Gastrocnemius medialis (tissue), 4 donors: Measurements from ENCODE around the gene DCHS1. TPM values are rescaled to one million over a fixed set of nuclear protein-coding genes. Genes with fewer than 3 reads are reported as not detected.
A peak's percentile ranks its signal among the peaks of the same experiment; 100 is the strongest.

Experiments used
- ATAC-seq, 2 donors: fragments of 150-250 bp; one replicate each; pipeline ENCODE4 v1.9.1; 2016
- DNase-seq, 2 donors: peaks; one replicate each; pipeline ENCODE4 v3.0.0-alpha.2; 2019
- H3K27ac ChIP-seq, 4 donors: fragments of 200-600 bp; sonication (generic); 1 replicate in 1 of 4; 2 replicates in 3 of 4; pipeline ENCODE4 v1.5.1; 2016 to 2018; ENCODE audit warnings: mild to moderate bottlenecking in 2 of 4, moderate library complexity in 1 of 4
- H3K27me3 ChIP-seq, 3 donors: fragments of 200-600 bp; sonication (generic) in 2 of 3; 1 replicate in 1 of 3; 2 replicates in 2 of 3; pipeline versions ENCODE4 v1.5.1 to v1.6.0; 2016 to 2019; ENCODE audit warnings: mild to moderate bottlenecking in 1 of 3, moderate library complexity in 1 of 3
- H3K36me3 ChIP-seq, 2 donors: fragments of 200-600 bp; sonication (generic) in 1 of 2; one replicate each; pipeline ENCODE4 v1.5.1; 2017 to 2018
- H3K4me1 ChIP-seq, 2 donors: fragments of 200-600 bp; sonication (generic) in 1 of 2; one replicate each; pipeline ENCODE4 v1.5.1; 2016 to 2017; ENCODE audit warnings: mild to moderate bottlenecking in 2 of 2
- H3K4me3 ChIP-seq, 4 donors: fragments of 200-600 bp; sonication (generic) in 3 of 4; 1 replicate in 1 of 4; 2 replicates in 3 of 4; pipeline ENCODE4 v1.5.1; 2016 to 2019; ENCODE audit warnings: mild to moderate bottlenecking in 2 of 4
- H3K9me3 ChIP-seq, 3 donors: fragments of 200-600 bp; sonication (generic) in 2 of 3; 1 replicate in 1 of 3; 2 replicates in 2 of 3; pipeline ENCODE4 v1.5.1; 2016 to 2019
- CTCF ChIP-seq, 5 experiments: fragments of 450-650 bp in 3 of 5; fragments of 200-600 bp in 2 of 5; sonication (generic) in 2 of 5; IDR thresholded peaks in 4 of 5; conservative IDR thresholded peaks in 1 of 5; 1 replicate in 4 of 5; 2 replicates in 1 of 5; pipeline ENCODE4 v1.5.1; 2016 to 2019; ENCODE audit warnings: antibody characterized with exemption in 5 of 5, mild to moderate bottlenecking in 3 of 5, moderate library complexity in 3 of 5
- POLR2A ChIP-seq, 2 donors: fragments of 450-650 bp; IDR thresholded peaks; one replicate each; pipeline ENCODE4 v1.6.1; 2017; ENCODE audit warnings: antibody characterized with exemption in 2 of 2, mild to moderate bottlenecking in 2 of 2, moderate library complexity in 2 of 2
- in situ Hi-C, 4 donors: fragments of 200-750 bp; cut with MboI; loops; one replicate each; pipeline versions ENCODE4 v1.15.0 to v1.8.0; 2017; ENCODE audit warnings: low sequenced_read_pairs in 4 of 4
- intact Hi-C: fragments of 100-400 bp; cut with DNase I; formaldehyde crosslinking; loops from one replicate; pipeline ENCODE4 v1.15.1; 2023; ENCODE audit warnings: low total_unique reads
- total RNA-seq, 4 donors: library from RNA; depleted of rRNA; stranded (reverse); fragments of >200 nt; gene quantifications; one replicate each; pipeline versions ENCODE4 v1.1.0 to v1.2.3, GENCODE V29; 2016

Gene DCHS1
- total RNA-seq, 4 donors from 2014 or later = 1.5 to 3.8 (median 2.8) TPM

DNA sequence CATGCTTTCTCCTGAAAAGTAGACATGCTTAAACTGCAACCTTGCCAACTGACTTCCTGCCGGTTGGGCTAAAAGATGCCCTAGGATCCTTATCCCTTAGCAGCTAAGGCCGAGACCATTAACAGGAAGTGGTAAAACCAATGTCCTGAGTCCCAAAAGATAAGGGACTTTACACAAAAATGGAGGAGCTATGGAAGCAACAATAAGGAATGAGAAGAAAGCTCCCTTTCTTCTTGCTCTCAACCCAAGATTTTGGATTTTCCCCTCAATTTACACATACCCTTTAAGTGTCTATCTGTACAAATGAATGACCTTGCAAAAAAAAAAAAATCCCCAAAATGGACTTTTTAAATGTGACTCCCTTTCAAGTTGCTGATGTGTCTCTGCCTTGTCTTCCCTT is 16.4 kb upstream of the DCHS1 start:
- H3K4me1 ChIP-seq = no peaks in the 10 kb centered on the region
- H3K27me3 ChIP-seq = no peaks in the 10 kb centered on the region
- no peaks in the 10 kb centered on the region for H3K9me3 ChIP-seq
- no peak overlapping the region for H3K4me3 ChIP-seq
- DNase-seq (no peak), ATAC-seq (no peak)
- intact Hi-C loops = no loop called here
- no peaks in the 10 kb centered on the region for H3K36me3 ChIP-seq
- H3K27ac ChIP-seq = no peak overlapping the region
- in situ Hi-C loops = loop anchor here in 1 of 4 donors (10.0 kb wide), 1 partner anchor 137 kb away; no protein-coding TSS in a partner anchor
- TF ChIP-seq CTCF (IDR thresholded peaks at IDR 0.05 in 4 of 5, conservative IDR thresholded peaks at IDR 0.05 in 1 of 5) (no peak), POLR2A (IDR thresholded peaks at IDR 0.05) (no peak)

DNA sequence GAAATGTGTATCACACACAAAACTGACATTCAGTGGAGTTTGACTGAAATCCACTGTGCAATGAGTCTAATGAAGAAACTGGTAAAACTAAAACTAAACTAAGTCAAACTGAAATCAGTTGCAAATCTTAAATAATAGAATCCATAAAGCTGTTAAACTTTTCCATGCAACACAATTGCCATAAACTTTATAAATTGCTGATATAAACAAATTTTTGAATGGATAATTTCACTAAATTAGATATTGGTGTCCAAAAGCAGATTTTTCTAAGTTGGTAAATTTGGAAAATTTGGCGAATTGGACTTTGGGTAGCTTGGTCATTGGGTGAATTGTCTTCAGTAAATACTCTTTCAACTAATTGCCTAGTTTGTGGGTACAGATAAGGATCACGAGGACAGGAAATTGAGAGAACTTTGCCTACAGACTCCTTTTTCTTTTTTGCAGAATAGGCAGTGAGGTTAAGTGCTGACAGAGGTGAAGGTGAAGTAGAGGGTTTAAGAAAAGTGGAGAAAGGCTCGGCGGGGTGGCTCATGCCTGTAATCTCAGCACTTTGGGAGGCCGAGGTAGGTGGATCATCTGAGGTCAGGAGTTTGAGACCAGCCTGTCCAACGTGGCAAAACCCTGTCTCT is 14.7 kb upstream of the DCHS1 start:
- H3K4me1 ChIP-seq = no peaks in the 10 kb centered on the region
- intact Hi-C loops (no loop called here), in situ Hi-C loops (loop anchor here in 1 of 4 donors (10.0 kb wide), 1 partner anchor 136 kb away; no protein-coding TSS in a partner anchor)
- H3K9me3 ChIP-seq = no peaks in the 10 kb centered on the region
- ATAC-seq (no peak), DNase-seq (no peak)
- H3K4me3 ChIP-seq = no peak overlapping the region
- no peaks in the 10 kb centered on the region for H3K36me3 ChIP-seq
- H3K27ac ChIP-seq = no peak overlapping the region
- H3K27me3 ChIP-seq = no peaks in the 10 kb centered on the region
- TF ChIP-seq CTCF (IDR thresholded peaks at IDR 0.05 in 4 of 5, conservative IDR thresholded peaks at IDR 0.05 in 1 of 5) (no peak), POLR2A (IDR thresholded peaks at IDR 0.05) (no peak)

- no peak for ATAC-seq
- no peak for DNase-seq
- Histone ChIP-seq H3K36me3 (no peaks in the 10 kb centered on the region), H3K4me3 (no peak overlapping the region), H3K4me1 (no peaks in the 10 kb centered on the region), H3K9me3 (no peaks in the 10 kb centered on the region), H3K27me3 (no peaks in the 10 kb centered on the region), H3K27ac (no peak overlapping the region)
- TF ChIP-seq POLR2A (IDR thresholded peaks at IDR 0.05) (no peak), CTCF (IDR thresholded peaks at IDR 0.05 in 4 of 5, conservative IDR thresholded peaks at IDR 0.05 in 1 of 5) (peak in 1 of 5 experiments; percentile 51)
- intact Hi-C loops (no loop called here), in situ Hi-C loops (no loop called here)
Observed at GRCh38 chr11:6667733-6668374, 12.2 kb upstream of the DCHS1 start.

DNA sequence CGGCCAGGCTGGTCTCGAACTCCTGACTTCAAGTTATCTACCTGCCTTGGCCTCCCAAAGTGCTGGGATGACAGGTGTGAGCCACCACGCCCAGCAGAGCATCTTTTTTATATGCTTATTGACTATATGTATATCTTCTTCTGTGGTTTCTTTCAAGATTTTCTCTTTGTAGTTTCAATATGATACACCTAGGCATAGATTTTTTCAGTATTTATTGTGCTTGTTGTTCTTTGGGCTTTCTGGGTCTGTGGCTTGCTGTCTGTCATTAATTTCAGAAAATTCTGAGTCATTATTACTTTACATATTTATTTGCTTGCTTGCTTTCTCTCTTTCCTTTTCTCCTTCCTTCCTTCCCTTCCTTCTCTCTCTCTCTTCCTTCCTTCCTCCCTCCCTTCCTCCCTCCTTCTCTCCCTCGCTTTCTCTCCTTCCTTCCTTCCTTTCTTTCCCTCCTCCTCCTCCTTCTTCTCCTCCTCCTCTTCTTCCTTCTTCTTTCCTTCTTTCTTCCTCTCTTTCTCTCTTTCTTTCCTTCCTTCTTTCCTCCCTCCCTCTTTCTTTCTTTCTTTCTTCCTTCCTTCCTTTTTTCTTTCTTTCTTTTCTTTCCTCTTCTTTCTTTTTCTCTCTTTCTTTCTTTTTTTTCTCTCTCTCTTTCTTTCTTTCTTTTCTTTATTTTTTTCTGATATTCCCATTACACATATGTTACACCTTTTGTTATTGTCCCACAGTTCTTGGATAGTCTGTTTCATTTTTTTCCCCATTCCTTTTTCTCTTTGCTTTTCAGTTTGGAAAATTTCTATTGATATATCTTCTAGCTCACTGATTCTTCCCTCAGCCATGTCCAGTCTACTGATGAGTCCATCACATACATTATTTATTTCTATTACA is 10.9 kb upstream of the DCHS1 start:
- Histone ChIP-seq H3K9me3 (no peaks in the 10 kb centered on the region), H3K4me3 (no peak overlapping the region), H3K4me1 (no peaks in the 10 kb centered on the region), H3K36me3 (no peaks in the 10 kb centered on the region), H3K27ac (no peak overlapping the region), H3K27me3 (no peaks in the 10 kb centered on the region)
- no peak for DNase-seq
- TF ChIP-seq POLR2A (IDR thresholded peaks at IDR 0.05) = no peak
- no peak for TF ChIP-seq CTCF (IDR thresholded peaks at IDR 0.05 in 4 of 5, conservative IDR thresholded peaks at IDR 0.05 in 1 of 5)
- no peak for ATAC-seq
- intact Hi-C loops = no loop called here
- in situ Hi-C loops = no loop called here
